Measurements from ENCODE around the gene CACHD1.

DNA sequence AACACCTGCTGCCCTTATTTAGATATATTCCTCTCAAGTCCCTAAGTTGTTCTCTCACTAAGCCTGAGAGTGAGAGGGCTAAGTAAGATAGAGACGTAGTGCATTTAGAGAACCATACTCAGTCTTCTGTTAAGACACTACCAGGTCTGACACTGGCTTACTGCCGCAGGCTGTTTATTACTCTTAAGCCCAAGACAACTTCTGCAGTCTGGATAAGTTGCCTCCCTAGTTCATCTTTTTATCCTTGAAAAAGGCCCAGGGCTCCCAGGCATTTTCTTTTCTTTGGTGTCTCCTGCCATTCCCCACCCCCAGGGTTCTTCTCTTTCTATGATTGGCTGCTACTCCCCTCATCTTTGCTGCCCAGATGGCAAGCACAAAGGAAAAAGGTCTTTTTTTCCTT lies 38.7 kb downstream of the CACHD1 start:
- TF ChIP-seq, protein P1, sequence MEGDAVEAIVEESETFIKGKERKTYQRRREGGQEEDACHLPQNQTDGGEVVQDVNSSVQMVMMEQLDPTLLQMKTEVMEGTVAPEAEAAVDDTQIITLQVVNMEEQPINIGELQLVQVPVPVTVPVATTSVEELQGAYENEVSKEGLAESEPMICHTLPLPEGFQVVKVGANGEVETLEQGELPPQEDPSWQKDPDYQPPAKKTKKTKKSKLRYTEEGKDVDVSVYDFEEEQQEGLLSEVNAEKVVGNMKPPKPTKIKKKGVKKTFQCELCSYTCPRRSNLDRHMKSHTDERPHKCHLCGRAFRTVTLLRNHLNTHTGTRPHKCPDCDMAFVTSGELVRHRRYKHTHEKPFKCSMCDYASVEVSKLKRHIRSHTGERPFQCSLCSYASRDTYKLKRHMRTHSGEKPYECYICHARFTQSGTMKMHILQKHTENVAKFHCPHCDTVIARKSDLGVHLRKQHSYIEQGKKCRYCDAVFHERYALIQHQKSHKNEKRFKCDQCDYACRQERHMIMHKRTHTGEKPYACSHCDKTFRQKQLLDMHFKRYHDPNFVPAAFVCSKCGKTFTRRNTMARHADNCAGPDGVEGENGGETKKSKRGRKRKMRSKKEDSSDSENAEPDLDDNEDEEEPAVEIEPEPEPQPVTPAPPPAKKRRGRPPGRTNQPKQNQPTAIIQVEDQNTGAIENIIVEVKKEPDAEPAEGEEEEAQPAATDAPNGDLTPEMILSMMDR (IDR thresholded peaks at IDR 0.05) = no peak
- no peak for TF ChIP-seq POLR2AphosphoS5 (IDR thresholded peaks at IDR 0.05)
